IMR-90 (cell line): ENCODE results near the gene MED4. TPM values are rescaled to one million over a fixed set of nuclear protein-coding genes. Genes with fewer than 3 reads are reported as not detected.

Experiments used
- ATAC-seq: fragments of 200-7000 bp; cut with Tn5 transposase; 2 replicates; pipeline ENCODE4 v1.9.1; 2020; ENCODE audit warnings: low read depth, mild to moderate bottlenecking, moderate library complexity
- BruUV-seq: library from RNA; stranded (reverse); fragments of 400-500 nt; replicated peaks from 2 replicates; lab custom pipeline; 2021; lab: Mats Ljungman, UMichigan
- CTCF ChIA-PET: fragments of 300-600 bp; formaldehyde crosslinking; extraction: SDS; loops from one replicate; lab custom pipeline; 2021; ENCODE audit warnings: antibody characterized with exemption; lab: Yijun Ruan, JAX
- POLR2A ChIA-PET: fragments of 300-600 bp; sonication (Branson Sonifier 250); formaldehyde crosslinking; loops from one replicate; lab custom pipeline; 2022; ENCODE audit warnings: antibody characterized with exemption; ENCODE audit not compliant: unreplicated experiment; lab: Charles Lee
- DNase-seq: peaks from one replicate; pipeline ENCODE4 v3.0.0; 2013
- H2AFZ ChIP-seq: replicated peaks from 2 replicates; pipeline ENCODE3; 2013; ENCODE audit warnings: low read length, mild to moderate bottlenecking; ENCODE audit not compliant: poor library complexity
- H2AK5ac ChIP-seq: 2 replicates; pipeline ENCODE4 v1.6.1; 2013; ENCODE audit warnings: low read depth, low read length, inconsistent platforms
- H2AK9ac ChIP-seq: replicated peaks from 2 replicates; pipeline ENCODE3; 2013; ENCODE audit warnings: mild to moderate bottlenecking, low read depth, low read length, moderate library complexity; ENCODE audit not compliant: poor library complexity
- H2BK120ac ChIP-seq: 2 replicates; pipeline ENCODE4 v1.6.1; 2013; ENCODE audit warnings: low read depth, low read length, inconsistent platforms
- H2BK15ac ChIP-seq: 3 replicates; pipeline ENCODE4 v1.6.1; 2013; ENCODE audit warnings: low read depth, low read length, inconsistent platforms
- H2BK20ac ChIP-seq: 2 replicates; pipeline ENCODE4 v1.6.1; 2013; ENCODE audit warnings: low read depth, mild to moderate bottlenecking, inconsistent platforms, low read length, moderate library complexity
- H2BK5ac ChIP-seq: 2 replicates; pipeline ENCODE4 v1.6.1; 2013; ENCODE audit warnings: mild to moderate bottlenecking, low read depth, low read length, inconsistent platforms; ENCODE audit not compliant: poor library complexity, severe bottlenecking
- H3K14ac ChIP-seq: replicated peaks from 2 replicates; pipeline ENCODE4 v1.6.1; 2013; ENCODE audit warnings: low read depth, low read length, inconsistent platforms
- H3K18ac ChIP-seq: 2 replicates; pipeline ENCODE4 v1.6.1; 2013; ENCODE audit warnings: low read depth, low read length, control low read depth
- H3K23ac ChIP-seq: 2 replicates; pipeline ENCODE4 v1.6.1; 2013; ENCODE audit warnings: low read depth, low read length, inconsistent platforms
- H3K27ac ChIP-seq: 2 replicates; pipeline ENCODE4 v1.5.1; 2013; ENCODE audit warnings: mild to moderate bottlenecking, control low read depth, low read length; ENCODE audit not compliant: insufficient read depth
- H3K27me3 ChIP-seq: 2 replicates; pipeline ENCODE4 v1.6.1; 2013; ENCODE audit warnings: low read length; ENCODE audit not compliant: control insufficient read depth, insufficient read depth
- H3K36me3 ChIP-seq: 2 replicates; pipeline ENCODE4 v1.6.1; 2013; ENCODE audit warnings: low read length, mixed read lengths; ENCODE audit not compliant: control insufficient read depth, insufficient read depth
- H3K4ac ChIP-seq: 2 replicates; pipeline ENCODE4 v1.6.1; 2013; ENCODE audit warnings: low read depth, low read length, inconsistent platforms
- H3K4me1 ChIP-seq: 2 replicates; pipeline ENCODE4 v1.6.1; 2013; ENCODE audit warnings: low read length, mixed read lengths; ENCODE audit not compliant: control insufficient read depth, insufficient read depth
- H3K4me2 ChIP-seq: 2 replicates; pipeline ENCODE4 v1.6.1; 2013; ENCODE audit warnings: low read depth, mild to moderate bottlenecking, control low read depth, low read length, moderate library complexity
- H3K4me3 ChIP-seq: 2 replicates; pipeline ENCODE4 v1.5.1; 2013; ENCODE audit warnings: low read depth, mild to moderate bottlenecking, control low read depth, low read length, moderate library complexity; ENCODE audit not compliant: insufficient read depth
- H3K56ac ChIP-seq: 2 replicates; pipeline ENCODE4 v1.6.1; 2013; ENCODE audit warnings: low read length, inconsistent platforms; ENCODE audit not compliant: insufficient read depth; ENCODE audit errors: extremely low read depth
- H3K79me1 ChIP-seq, 2 experiments: 2 replicates each; pipeline ENCODE4 v1.6.1; 2013; ENCODE audit warnings: low read length in 2 of 2, inconsistent platforms in 1 of 2, low read depth in 1 of 2
- H3K9ac ChIP-seq: 2 replicates; pipeline ENCODE4 v1.6.1; 2013; ENCODE audit warnings: low read depth, low read length, control low read depth
- H3K9me1 ChIP-seq: 2 replicates; pipeline ENCODE4 v1.6.1; 2013; ENCODE audit warnings: low read length, inconsistent platforms; ENCODE audit not compliant: insufficient read depth
- H3K9me3 ChIP-seq: 2 replicates; pipeline ENCODE4 v1.6.1; 2013; ENCODE audit warnings: low read length; ENCODE audit not compliant: control insufficient read depth, insufficient read depth
- H4K20me1 ChIP-seq: 2 replicates; pipeline ENCODE4 v1.6.1; 2013; ENCODE audit warnings: low read length, inconsistent platforms; ENCODE audit not compliant: insufficient read depth
- H4K5ac ChIP-seq: 2 replicates; pipeline ENCODE4 v1.6.1; 2013; ENCODE audit warnings: mild to moderate bottlenecking, low read depth, low read length, control low read depth
- H4K8ac ChIP-seq, 2 experiments: 2 replicates each; pipeline ENCODE4 v1.6.1; 2013; ENCODE audit warnings: low read depth in 2 of 2, low read length in 2 of 2, control low read depth in 1 of 2, inconsistent platforms in 1 of 2
- H4K91ac ChIP-seq: 2 replicates; pipeline ENCODE4 v1.6.1; 2013; ENCODE audit warnings: low read depth, low read length, inconsistent platforms; ENCODE audit not compliant: insufficient read depth
- BHLHE40 ChIP-seq: fragments of 150-350 bp; IDR thresholded peaks from 2 replicates; pipeline ENCODE4 v1.6.1; 2016; ENCODE audit warnings: mild to moderate bottlenecking, low read depth, low read length
- MXI1 ChIP-seq: IDR thresholded peaks from 2 replicates; pipeline ENCODE4 v1.6.1; 2012; ENCODE audit warnings: low read depth, mild to moderate bottlenecking, low read length, moderate library complexity, borderline replicate concordance
- NFE2L2 ChIP-seq: fragments of 150-350 bp; IDR thresholded peaks from 2 replicates; pipeline ENCODE4 v1.6.1; 2016; ENCODE audit warnings: low read depth, mild to moderate bottlenecking, low read length
- RCOR1 ChIP-seq: IDR thresholded peaks from 2 replicates; pipeline ENCODE4 v1.6.1; 2012; ENCODE audit warnings: mild to moderate bottlenecking, low read length, improper control_type of control experiment; ENCODE audit not compliant: insufficient replicate concordance
- SMC3 ChIP-seq: fragments of 150-350 bp; IDR thresholded peaks from 2 replicates; pipeline ENCODE4 v1.6.1; 2016; ENCODE audit warnings: low read depth, mild to moderate bottlenecking, antibody characterized with exemption, low read length, moderate library complexity
- WGBS, 2 experiments: methylation state at CpG; one replicate each; pipeline versions ENCODE4 v1.1.5 to v1.1.7; 2013; ENCODE audit warnings: missing lambda C conversion rate in 2 of 2; ENCODE audit not compliant: insufficient read length in 1 of 2; ENCODE audit errors: extremely low coverage in 2 of 2; 5-methylcytosine and 5-hydroxymethylcytosine counted together
- dilution Hi-C: fragments of 300-500 bp; cut with HindIII; formaldehyde crosslinking; loops from one replicate; pipeline ENCODE4 v1.14.3; 2018; ENCODE audit warnings: low sequenced_read_pairs; ENCODE audit not compliant: unreplicated experiment
- in situ Hi-C: fragments of 300-500 bp; cut with MboI; formaldehyde crosslinking; loops from 3 replicates; pipeline ENCODE4 v1.14.3; 2019; ENCODE audit warnings: low sequenced_read_pairs, inconsistent platforms, mixed read lengths
- intact Hi-C: fragments of 100-400 bp; cut with micrococcal nuclease; formaldehyde crosslinking; loops from 2 replicates; pipeline ENCODE4 v1.10.0; 2022
- polyA plus RNA-seq, 3 experiments: library from polyadenylated mRNA; depleted of rRNA; stranded (reverse); fragments of >200 nt; gene quantifications; 2 replicates each; pipeline ENCODE4 v1.2.3, GENCODE V29; 2012; ENCODE audit warnings: low replicate concordance in 1 of 3
- total RNA-seq: library from RNA; depleted of rRNA; stranded (reverse); fragments of >200 nt; gene quantifications from 2 replicates; pipeline ENCODE4 v1.2.3, GENCODE V29; 2012

Gene MED4
- total and polyA plus RNA-seq, 2 of the 4 experiments (the other 2 are of a cell fraction), result 25.3 to 40.5 TPM

GRCh38 chr13:48068952-48069351 lies 26.0 kb downstream of the MED4 start:
- Histone ChIP-seq H3K4me1 (no peaks in the 10 kb centered on the region), H3K9me3 (peaks cover 46% of the 10 kb centered on the region), H3K4me3 (no peak overlapping the region), H4K91ac (no peak overlapping the region), H3K36me3 (peaks cover 50% of the 10 kb centered on the region), H2BK5ac (no peak overlapping the region), H3K9me1 (no peaks in the 10 kb centered on the region; the same call in 1 of the 2 replicates), H3K14ac (no peak overlapping the region), H4K20me1 (no peaks in the 10 kb centered on the region), H2AK9ac (no peak overlapping the region), H2AK5ac (no peak overlapping the region), H3K4me2 (no peak overlapping the region), H2BK15ac (no peak overlapping the region), H3K9ac (no peak overlapping the region), H3K27me3 (no peaks in the 10 kb centered on the region), H3K56ac (no peak overlapping the region), H3K4ac (no peak overlapping the region), H3K23ac (no peak overlapping the region), H2BK20ac (no peak overlapping the region), H2AFZ (no peak overlapping the region), H4K5ac (no peak overlapping the region), H3K79me1 (peaks cover 9 to 23% of the 10 kb centered on the region in 2 experiments), H3K27ac (no peak overlapping the region), H4K8ac (no peak overlapping the region), H3K18ac (no peak overlapping the region), H2BK120ac (no peak overlapping the region)
- in situ Hi-C loops (no loop called here), intact Hi-C loops (no loop called here), dilution Hi-C loops (no loop called here)
- DNase-seq, result no peak
- CTCF ChIA-PET, result no interaction called here
- TF ChIP-seq BHLHE40 (no peak), RCOR1 (no peak), SMC3 (no peak), NFE2L2 (no peak), MXI1 (no peak)
- BruUV-seq, result no TSS peak
- POLR2A ChIA-PET, result no interaction called here
- ATAC-seq, result no peak
- no CpG with 5 or more reads among the region's 2 CpGs for WGBS, 2 experiments
